Transverse colon (tissue), 4 donors: ENCODE data around the gene AMMECR1. TPM values are rescaled to one million over a fixed set of nuclear protein-coding genes. Genes with fewer than 3 reads are reported as not detected.

Source experiments
- DNase-seq: peaks from one replicate; pipeline ENCODE4 v3.0.0-alpha.2; 2019
- H3K27ac ChIP-seq, 4 donors: fragments of 200-600 bp; sonication (generic); 2 replicates each; pipeline ENCODE4 v1.5.1; 2016 to 2018; ENCODE audit warnings: inconsistent platforms in 4 of 4
- H3K27me3 ChIP-seq: fragments of 200-600 bp; sonication (generic); 2 replicates; pipeline ENCODE4 v1.5.1; 2017; ENCODE audit warnings: inconsistent platforms
- H3K36me3 ChIP-seq, 4 donors: fragments of 200-600 bp; sonication (generic); 2 replicates each; pipeline ENCODE4 v1.5.1; 2017 to 2019; ENCODE audit warnings: inconsistent platforms in 4 of 4
- H3K4me1 ChIP-seq, 4 donors: fragments of 200-600 bp; sonication (generic); 2 replicates each; pipeline ENCODE4 v1.5.1; 2017 to 2020; ENCODE audit warnings: inconsistent platforms in 4 of 4
- H3K4me3 ChIP-seq, 4 donors: fragments of 200-600 bp; sonication (generic); 1 replicate in 1 of 4; 2 replicates in 3 of 4; pipeline versions ENCODE4 v1.5.1 to v1.6.1; 2017 to 2019; ENCODE audit warnings: inconsistent platforms in 4 of 4
- H3K9me3 ChIP-seq, 2 donors: fragments of 200-600 bp; sonication (generic); 2 replicates each; pipeline ENCODE4 v1.5.1; 2017 to 2019; ENCODE audit warnings: inconsistent platforms in 2 of 2
- CTCF ChIP-seq, 5 experiments: fragments of 200-600 bp in 3 of 5; fragments of 450-650 bp in 2 of 5; sonication (generic) in 3 of 5; IDR thresholded peaks; 1 replicate in 2 of 5; 2 replicates in 3 of 5; pipeline ENCODE4 v1.5.1; 2016 to 2017; ENCODE audit warnings: antibody characterized with exemption in 5 of 5, inconsistent platforms in 3 of 5, mild to moderate bottlenecking in 2 of 5, moderate library complexity in 1 of 5
- EP300 ChIP-seq: sonication (generic); formaldehyde crosslinking; IDR thresholded peaks from one replicate; pipeline ENCODE4 v1.6.1; 2017; ENCODE audit warnings: antibody characterized with exemption, low read depth
- POLR2A ChIP-seq: fragments of 450-650 bp; IDR thresholded peaks from one replicate; pipeline ENCODE4 v1.6.1; 2016; ENCODE audit warnings: antibody characterized with exemption, mild to moderate bottlenecking, moderate library complexity
- POLR2AphosphoS5 ChIP-seq, 3 donors: sonication (generic); formaldehyde crosslinking; IDR thresholded peaks; one replicate each; pipeline ENCODE4 v1.6.1; 2016; ENCODE audit warnings: antibody characterized with exemption in 3 of 3
- WGBS, 2 donors: methylation state at CpG; one replicate each; pipeline ENCODE4 v1.1.5; 2018; ENCODE audit warnings: low coverage in 1 of 2; 5-methylcytosine and 5-hydroxymethylcytosine counted together
- in situ Hi-C, 4 donors: fragments of 200-750 bp; cut with MboI; loops; one replicate each; pipeline versions ENCODE4 v1.15.0 to v1.15.1; 2017; ENCODE audit warnings: low sequenced_read_pairs in 3 of 4, low pct_ligation_motif_present in 1 of 4, low pct_unique_long_range_greater_than_20kb in 1 of 4
- intact Hi-C: fragments of 100-400 bp; cut with DNase I; formaldehyde crosslinking; loops from one replicate; pipeline ENCODE4 v1.15.1; 2023; ENCODE audit warnings: low total_unique reads
- total RNA-seq, 4 donors: library from RNA; depleted of rRNA; stranded (reverse); fragments of >200 nt; gene quantifications; one replicate each; pipeline ENCODE4 v1.1.0, GENCODE V29; 2016

The AMMECR1 gene
- total RNA-seq, 4 donors from 2014 or later = 2.6 to 15.3 (median 8.6) TPM

GRCh38 chrX:110182362-110182761 lies 135.5 kb downstream of the AMMECR1 start:
- no peak for TF ChIP-seq EP300
- no peak for TF ChIP-seq POLR2A
- no peak for TF ChIP-seq CTCF (IDR thresholded peaks at IDR 0.05)
- TF ChIP-seq POLR2AphosphoS5 (IDR thresholded peaks at IDR 0.05) = no peak
- no peak overlapping the region for H3K4me3 ChIP-seq
- H3K4me1 ChIP-seq = no peaks in the 10 kb centered on the region
- intact Hi-C loops (no loop called here), in situ Hi-C loops (no loop called here)
- no peaks in the 10 kb centered on the region for H3K27me3 ChIP-seq
- no peaks in the 10 kb centered on the region for H3K9me3 ChIP-seq
- no peaks in the 10 kb centered on the region for H3K36me3 ChIP-seq
- WGBS, 2 donors = 65% methylated on average over 1 of the region's 1 CpG; no CpG with 5 or more reads in 1 of the 2 donors
- DNase-seq = no peak
- H3K27ac ChIP-seq = no peak overlapping the region

DNA sequence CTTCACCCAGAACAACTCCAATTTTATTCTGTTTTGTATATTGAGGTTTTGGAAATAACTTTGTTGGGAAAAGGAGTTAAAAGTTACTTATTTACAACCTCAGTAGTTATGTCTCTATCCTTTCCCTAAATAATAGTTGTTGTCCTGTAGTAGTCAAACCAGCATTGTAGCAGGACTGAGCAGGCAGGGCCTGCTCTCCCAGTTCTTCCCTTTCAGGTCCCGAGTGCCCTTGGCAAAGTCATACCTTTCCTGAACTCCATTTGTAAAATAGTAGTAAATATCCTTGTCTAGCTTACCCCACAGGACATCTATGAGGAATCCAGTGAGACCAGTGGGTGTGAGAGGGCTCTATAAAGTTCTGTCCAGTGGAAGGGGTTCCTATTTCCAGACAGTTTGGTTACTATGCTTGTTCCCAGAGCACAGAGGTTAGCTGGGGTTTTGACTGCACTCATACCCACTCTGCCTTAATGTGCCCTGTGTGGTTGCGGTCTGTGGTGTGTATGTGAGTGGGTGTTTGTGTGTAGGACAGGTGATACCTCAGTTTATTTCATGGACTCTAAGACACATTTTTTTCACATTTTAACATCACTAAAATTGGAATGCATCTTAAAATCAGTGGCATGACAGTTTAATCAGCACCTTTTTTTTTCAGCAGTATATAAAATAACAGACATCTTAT lies 136.3 kb downstream of the AMMECR1 start:
- Histone ChIP-seq H3K27me3 (no peaks in the 10 kb centered on the region), H3K36me3 (no peaks in the 10 kb centered on the region), H3K4me1 (no peaks in the 10 kb centered on the region), H3K27ac (no peak overlapping the region), H3K9me3 (no peaks in the 10 kb centered on the region), H3K4me3 (no peak overlapping the region)
- intact Hi-C loops (no loop called here), in situ Hi-C loops (no loop called here)
- TF ChIP-seq CTCF (IDR thresholded peaks at IDR 0.05) (no peak), POLR2A (no peak), EP300 (no peak), POLR2AphosphoS5 (IDR thresholded peaks at IDR 0.05) (no peak)
- DNase-seq = no peak
- 65% methylated on average over 2 of the region's 2 CpGs; no CpG with 5 or more reads in 1 of the 2 donors for WGBS, 2 donors

- H3K27ac ChIP-seq = no peak overlapping the region
- no peaks in the 10 kb centered on the region for H3K27me3 ChIP-seq
- 64% methylated on average over 6 of the region's 6 CpGs; no CpG with 5 or more reads in 1 of the 2 donors for WGBS, 2 donors
- no peaks in the 10 kb centered on the region for H3K36me3 ChIP-seq
- no peaks in the 10 kb centered on the region for H3K4me1 ChIP-seq
- in situ Hi-C loops = no loop called here
- intact Hi-C loops = no loop called here
- no peaks in the 10 kb centered on the region for H3K9me3 ChIP-seq
- no peak overlapping the region for H3K4me3 ChIP-seq
- DNase-seq = no peak
- TF ChIP-seq EP300 = no peak
- no peak for TF ChIP-seq POLR2A
Observed at GRCh38 chrX:110180928-110181310, 137.0 kb downstream of the AMMECR1 start.

DNA sequence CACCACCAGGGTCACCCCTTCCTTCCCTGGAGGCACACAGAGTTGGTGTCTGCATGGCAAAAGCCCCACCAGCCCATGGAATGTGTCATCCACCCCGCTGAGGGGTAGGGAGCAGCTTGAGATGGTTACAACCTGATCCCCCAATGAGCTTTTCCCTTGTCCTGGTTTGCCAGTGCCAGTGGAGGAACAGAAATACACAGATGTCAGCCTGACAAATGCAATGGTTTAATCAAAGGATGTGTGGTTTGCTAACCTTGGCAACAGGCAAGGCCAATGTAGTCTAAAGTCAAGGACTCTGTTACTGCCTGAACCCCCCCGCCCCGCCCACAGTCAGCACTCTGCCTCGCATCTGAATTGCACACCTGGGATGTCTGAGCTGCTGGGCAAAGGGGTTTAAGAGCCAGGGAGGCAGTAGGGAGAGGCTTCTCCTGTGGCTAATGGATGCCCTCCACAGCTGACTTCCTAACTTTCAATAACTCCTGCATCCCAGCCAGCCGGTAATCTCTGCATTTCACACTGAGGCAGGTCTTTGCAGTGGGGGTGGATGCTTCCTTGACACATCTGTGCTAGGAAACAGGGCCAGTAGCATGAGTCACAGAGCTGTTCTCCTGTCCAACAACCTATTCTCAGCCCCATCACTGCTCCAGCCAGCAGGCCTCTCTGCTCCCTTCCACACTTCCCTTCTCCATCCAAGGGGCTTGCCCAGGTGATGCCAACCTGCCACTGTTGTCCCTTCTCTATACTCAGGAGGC lies 137.5 kb downstream of the AMMECR1 start:
- no peaks in the 10 kb centered on the region for H3K9me3 ChIP-seq
- WGBS, 2 donors = 70% methylated on average over 5 of the region's 5 CpGs; no CpG with 5 or more reads in 1 of the 2 donors
- H3K4me1 ChIP-seq = no peaks in the 10 kb centered on the region
- H3K4me3 ChIP-seq = no peak overlapping the region
- no peak for DNase-seq
- H3K36me3 ChIP-seq = no peaks in the 10 kb centered on the region
- no peaks in the 10 kb centered on the region for H3K27me3 ChIP-seq
- H3K27ac ChIP-seq = no peak overlapping the region
- intact Hi-C loops = no loop called here
- no peak for TF ChIP-seq EP300
- TF ChIP-seq POLR2A = no peak
- no peak for TF ChIP-seq POLR2AphosphoS5 (IDR thresholded peaks at IDR 0.05)
- no peak for TF ChIP-seq CTCF (IDR thresholded peaks at IDR 0.05)
- in situ Hi-C loops = no loop called here
